GM12892 (cell line): ENCODE results near the gene GNPTAB.

Source experiments
- POLR2A ChIP-seq: IDR thresholded peaks from 2 replicates; pipeline ENCODE4 v1.6.1; 2011; ENCODE audit warnings: low read depth, low read length, control low read depth
- POLR2AphosphoS5 ChIP-seq: IDR thresholded peaks from 2 replicates; pipeline ENCODE4 v1.6.1; 2011; ENCODE audit warnings: low read depth, low read length, control low read depth
- TAF1 ChIP-seq: IDR thresholded peaks from 2 replicates; pipeline ENCODE4 v1.6.1; 2011; ENCODE audit warnings: low read depth, mild to moderate bottlenecking, control low read depth, low read length, borderline replicate concordance

- TF ChIP-seq POLR2A (no peak), POLR2AphosphoS5 (no peak), TAF1 (no peak)
Observed at GRCh38 chr12:101875162-101875561, 44.4 kb upstream of the GNPTAB start.
